Neural progenitor cell (in vitro differentiated cells): Measurements from ENCODE around the gene CALR. TPM values are rescaled to one million over a fixed set of nuclear protein-coding genes. Genes with fewer than 3 reads are reported as not detected.
"Not testable (repeated sequence)": the region's sequence is repeated elsewhere in the genome, so short reads cannot be mapped to it uniquely, and the experiment has no call there.

ENCODE experiments used
- DNase-seq: peaks from one replicate; pipeline ENCODE4 v3.0.0-alpha.2; 2016; ENCODE audit warnings: low spot score
- H2AFZ ChIP-seq: fragments of 200-600 bp; sonication (generic); replicated peaks from 2 replicates; pipeline ENCODE4 v1.6.1; 2016; ENCODE audit warnings: antibody characterized with exemption
- H3F3A ChIP-seq: fragments of 200-600 bp; sonication (generic); 2 replicates; pipeline ENCODE4 v1.6.1; 2016; ENCODE audit warnings: antibody characterized with exemption, low read depth
- H3K27ac ChIP-seq: fragments of 200-600 bp; sonication (generic); 2 replicates; pipeline ENCODE4 v1.5.1; 2016; ENCODE audit warnings: mild to moderate bottlenecking
- H3K27me3 ChIP-seq: fragments of 200-600 bp; sonication (generic); 2 replicates; pipeline ENCODE4 v1.6.1; 2016; ENCODE audit warnings: mild to moderate bottlenecking, moderate library complexity
- H3K36me3 ChIP-seq: fragments of 200-600 bp; sonication (generic); 2 replicates; pipeline ENCODE4 v1.5.1; 2016
- H3K4me1 ChIP-seq: fragments of 200-600 bp; sonication (generic); 2 replicates; pipeline ENCODE4 v1.6.1; 2016; ENCODE audit warnings: mixed run types
- H3K4me2 ChIP-seq: fragments of 200-600 bp; sonication (generic); 2 replicates; pipeline ENCODE4 v1.6.1; 2016
- H3K4me3 ChIP-seq: fragments of 200-600 bp; sonication (generic); 2 replicates; pipeline ENCODE4 v1.5.1; 2016
- H3K79me2 ChIP-seq: fragments of 200-600 bp; sonication (generic); 2 replicates; pipeline ENCODE4 v1.6.1; 2016; ENCODE audit warnings: low read depth
- H3K9ac ChIP-seq: fragments of 200-600 bp; sonication (generic); 2 replicates; pipeline ENCODE4 v1.6.1; 2016
- H3K9me3 ChIP-seq: fragments of 200-600 bp; sonication (generic); 2 replicates; pipeline ENCODE4 v1.5.1; 2016; ENCODE audit warnings: low read depth
- H4K20me1 ChIP-seq: fragments of 200-600 bp; sonication (generic); 2 replicates; pipeline ENCODE4 v1.6.1; 2016; ENCODE audit warnings: low read depth
- H3K27ac Mint-ChIP-seq: 3 replicates; pipeline ENCODE4 v1.8.0; 2021; ENCODE audit warnings: mixed read lengths
- H3K27me3 Mint-ChIP-seq: 2 replicates; pipeline ENCODE4 v1.8.0; 2022; ENCODE audit warnings: low read depth, mild to moderate bottlenecking, inconsistent platforms, moderate library complexity, mixed read lengths; ENCODE audit not compliant: insufficient read depth
- H3K36me3 Mint-ChIP-seq: 3 replicates; pipeline ENCODE4 v1.8.0; 2021; ENCODE audit warnings: mixed read lengths
- H3K4me1 Mint-ChIP-seq: 3 replicates; pipeline ENCODE4 v1.8.0; 2021; ENCODE audit warnings: mixed read lengths
- H3K4me3 Mint-ChIP-seq: 3 replicates; pipeline ENCODE4 v1.8.0; 2021; ENCODE audit warnings: mild to moderate bottlenecking, moderate library complexity, mixed read lengths
- H3K9me3 Mint-ChIP-seq: 3 replicates; pipeline ENCODE4 v1.8.0; 2020; ENCODE audit warnings: mixed read lengths
- CTCF ChIP-seq: fragments of 200-600 bp; sonication (generic); IDR thresholded peaks from 2 replicates; pipeline ENCODE4 v1.5.1; 2017; ENCODE audit warnings: antibody characterized with exemption, mild to moderate bottlenecking
- EZH2 ChIP-seq: fragments of 200-600 bp; sonication (generic); IDR thresholded peaks from 2 replicates; pipeline ENCODE4 v1.6.1; 2017; ENCODE audit warnings: antibody characterized with exemption, mild to moderate bottlenecking, moderate library complexity
- EZH2phosphoT487 ChIP-seq: fragments of 200-600 bp; sonication (generic); IDR thresholded peaks from 2 replicates; pipeline ENCODE4 v1.6.1; 2017; ENCODE audit warnings: antibody characterized with exemption
- total RNA-seq: library from RNA; depleted of rRNA; stranded (reverse); fragments of >200 nt; gene quantifications from 2 replicates; pipeline ENCODE4 v1.2.3, GENCODE V29; 2015; ENCODE audit warnings: low replicate concordance

CALR gene
- total RNA-seq, 1 donor from 2014 or later = 437 TPM

GRCh38 chr19:12955996-12956395 is 17.6 kb downstream of the CALR start:
- Histone ChIP-seq H3K9ac (no peak overlapping the region), H3K27me3 (no peaks in the 10 kb centered on the region), H3K79me2 (peaks cover 34% of the 10 kb centered on the region), H3K36me3 (no peaks in the 10 kb centered on the region), H3F3A (peaks cover 57% of the 10 kb centered on the region), H3K4me3 (peak overlapping the region; percentile 82), H3K4me1 (no peaks in the 10 kb centered on the region), H3K27ac (no peak overlapping the region), H3K9me3 (no peaks in the 10 kb centered on the region), H2AFZ (no peak overlapping the region), H3K4me2 (peak overlapping the region; percentile 83), H4K20me1 (peaks cover 15% of the 10 kb centered on the region)
- Mint-ChIP-seq H3K27ac (no peak overlapping the region), H3K4me3 (peak overlapping the region; percentile 88), H3K36me3 (peaks cover 8% of the 10 kb centered on the region), H3K4me1 (peaks cover 16% of the 10 kb centered on the region), H3K27me3 (peaks cover 6% of the 10 kb centered on the region), H3K9me3 (no peaks in the 10 kb centered on the region)
- no peak for DNase-seq
- TF ChIP-seq EZH2 (no peak), EZH2phosphoT487 (no peak), CTCF (no peak)

- H3K4me1 Mint-ChIP-seq = peaks cover 16% of the 10 kb centered on the region
- Histone ChIP-seq H2AFZ (peak within 1 kb of the TSS; percentile 77), H3K9me3 (no peaks in the 10 kb centered on the region), H3K36me3 (no peaks in the 10 kb centered on the region), H3K4me2 (peak within 1 kb of the TSS; percentile 83), H3K79me2 (peaks cover 34% of the 10 kb centered on the region), H3K27ac (peak within 1 kb of the TSS; percentile 72), H3K27me3 (no peaks in the 10 kb centered on the region), H3F3A (peaks cover 51% of the 10 kb centered on the region), H3K4me3 (peak within 1 kb of the TSS; percentile 82), H3K4me1 (no peaks in the 10 kb centered on the region), H3K9ac (peak within 1 kb of the TSS; percentile 73), H4K20me1 (peaks cover 15% of the 10 kb centered on the region)
- H3K27ac Mint-ChIP-seq = peak within 1 kb of the TSS; percentile 90
- peaks cover 6% of the 10 kb centered on the region for H3K36me3 Mint-ChIP-seq
- peak; percentile 89 for DNase-seq
- no peak for TF ChIP-seq EZH2
- no peak for TF ChIP-seq CTCF
- no peak for TF ChIP-seq EZH2phosphoT487
- H3K27me3 Mint-ChIP-seq = peaks cover 6% of the 10 kb centered on the region
- no peaks in the 10 kb centered on the region for H3K9me3 Mint-ChIP-seq
- peak within 1 kb of the TSS; percentile 88 for H3K4me3 Mint-ChIP-seq
Observed at GRCh38 chr19:12956446-12957388, 18.3 kb downstream of the CALR start, which contains the start of gene GADD45GIP1. TSS of gene GADD45GIP1 (minus strand) at chr19:12957223. CDS start at chr19:12957212, 11 bp downstream.

- Histone ChIP-seq H2AFZ (peak overlapping the region; percentile 77), H3K4me2 (peak overlapping the region; percentile 83), H3K79me2 (peaks cover 34% of the 10 kb centered on the region), H3K4me3 (peak overlapping the region; percentile 82), H4K20me1 (peaks cover 15% of the 10 kb centered on the region), H3F3A (peaks cover 48% of the 10 kb centered on the region)
- Mint-ChIP-seq H3K4me1 (peaks cover 16% of the 10 kb centered on the region), H3K4me3 (peak overlapping the region; percentile 87), H3K27ac (peak overlapping the region; percentile 90)
- H3K9me3 Mint-ChIP-seq, H3K9me3 ChIP-seq, DNase-seq, H3K4me1 ChIP-seq, H3K9ac ChIP-seq, H3K27ac ChIP-seq, H3K27me3 ChIP-seq, H3K27me3 Mint-ChIP-seq, H3K36me3 Mint-ChIP-seq, H3K36me3 ChIP-seq: not testable (repeated sequence)
Observed at GRCh38 chr19:12957389-12957952, 19.1 kb downstream of the CALR start.
